ENCODE results near the gene MBTD1.
"Not testable (repeated sequence)": the region's sequence is repeated elsewhere in the genome, so short reads cannot be mapped to it uniquely, and the experiment has no call there.

MBTD1 gene

DNA sequence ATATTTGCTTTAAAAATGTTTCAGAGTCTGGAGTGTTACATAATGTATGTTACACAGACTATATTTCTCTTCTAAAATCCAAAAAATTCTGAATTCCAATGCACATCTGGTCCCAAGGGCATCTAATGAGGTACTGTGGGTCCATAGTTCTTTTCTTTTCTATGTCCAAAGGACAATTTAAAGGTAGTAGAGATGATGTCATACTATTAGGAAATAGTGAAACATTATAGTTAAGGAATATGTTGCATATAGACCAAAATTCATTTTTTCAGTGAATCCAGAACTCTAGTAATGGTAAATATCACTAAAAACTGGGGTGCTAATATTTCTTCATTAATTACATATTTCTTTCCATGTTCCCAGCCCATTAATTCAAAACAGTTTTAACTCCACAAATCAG, 70.7 kb downstream of the MBTD1 start:
- DNase-seq (ENCODE audit: low read depth, low spot score) = no peak

DNA sequence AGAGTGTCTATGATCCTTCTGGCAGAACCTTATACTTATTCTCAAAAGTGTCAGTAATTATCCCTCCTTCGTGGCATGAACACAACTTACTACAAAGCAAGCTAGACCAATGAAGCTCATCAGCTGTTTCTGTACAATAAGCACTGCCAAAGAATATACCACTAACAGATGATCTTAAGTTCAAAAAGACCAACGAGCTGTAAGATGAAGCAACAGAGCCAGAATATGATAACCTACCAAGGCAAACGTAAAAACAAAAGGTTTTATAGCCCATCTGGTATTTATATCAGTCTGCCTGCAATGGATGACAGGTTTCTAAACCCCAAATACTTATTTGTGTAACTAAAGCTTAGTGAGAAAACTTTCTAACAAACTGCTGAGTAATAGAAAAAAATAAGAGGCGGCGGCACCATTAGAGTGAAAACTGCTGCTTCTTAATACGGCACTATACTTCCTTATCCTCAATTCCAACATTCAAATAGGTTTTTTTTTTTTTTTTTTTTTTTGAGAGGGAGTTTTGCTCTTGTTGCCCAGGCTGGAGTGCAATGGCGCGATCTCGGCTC, 71.5 kb downstream of the MBTD1 start:
- DNase-seq (ENCODE audit: low read depth, low spot score) = no peak

DNA sequence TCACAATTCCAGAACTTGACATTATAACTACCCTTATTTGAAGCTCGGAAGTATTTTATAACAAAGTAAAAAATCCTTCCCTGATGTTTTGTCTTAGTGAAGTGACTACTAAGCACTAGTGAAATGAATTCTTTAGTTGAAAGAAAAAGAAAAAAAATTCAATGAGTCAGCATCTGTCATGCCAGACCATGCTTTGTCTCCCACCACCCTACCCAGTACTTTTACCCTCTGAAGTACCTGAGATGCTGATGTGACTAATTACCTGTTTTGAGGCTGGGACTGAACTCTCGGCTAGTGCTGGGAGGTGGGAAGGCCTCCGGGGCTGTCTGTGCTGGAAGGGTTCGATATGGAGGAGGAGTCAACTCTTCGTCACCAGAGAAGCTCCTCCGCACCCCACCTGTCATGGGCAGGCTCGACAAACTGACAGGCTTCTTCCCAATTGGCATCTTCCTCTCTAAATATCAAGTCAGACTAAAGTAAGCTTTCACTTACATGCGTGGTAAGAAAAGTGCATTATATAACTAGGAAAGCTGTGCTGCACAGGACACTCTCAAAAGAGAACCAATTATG, 74.0 kb downstream of the MBTD1 start:
- DNase-seq (ENCODE audit: low read depth, low spot score) = no peak

GRCh38 chr17:51184124-51184523, 75.7 kb downstream of the MBTD1 start:
- DNase-seq (ENCODE audit: low read depth, low spot score) = no peak

DNA sequence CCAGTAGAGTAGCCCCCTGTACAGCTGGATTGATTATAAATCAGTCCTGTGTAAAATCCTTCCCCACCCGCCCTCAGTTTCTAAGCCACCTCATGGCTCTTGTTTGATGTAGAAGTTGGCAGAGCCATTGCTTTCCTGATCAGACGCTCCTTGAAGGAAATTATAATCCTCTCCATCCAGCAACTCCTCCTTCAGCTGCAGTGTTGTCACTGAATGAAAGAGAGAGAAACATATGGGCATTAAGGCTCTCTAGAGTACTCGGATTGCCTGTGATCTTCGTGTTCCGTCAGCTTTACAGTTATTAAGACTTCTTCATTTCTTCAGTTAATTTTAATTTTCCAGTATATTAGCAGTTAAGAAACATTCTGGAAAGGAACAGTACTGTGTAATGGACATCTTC, 79.4 kb downstream of the MBTD1 start:
- no peak for DNase-seq (ENCODE audit: low read depth, low spot score)

DNA sequence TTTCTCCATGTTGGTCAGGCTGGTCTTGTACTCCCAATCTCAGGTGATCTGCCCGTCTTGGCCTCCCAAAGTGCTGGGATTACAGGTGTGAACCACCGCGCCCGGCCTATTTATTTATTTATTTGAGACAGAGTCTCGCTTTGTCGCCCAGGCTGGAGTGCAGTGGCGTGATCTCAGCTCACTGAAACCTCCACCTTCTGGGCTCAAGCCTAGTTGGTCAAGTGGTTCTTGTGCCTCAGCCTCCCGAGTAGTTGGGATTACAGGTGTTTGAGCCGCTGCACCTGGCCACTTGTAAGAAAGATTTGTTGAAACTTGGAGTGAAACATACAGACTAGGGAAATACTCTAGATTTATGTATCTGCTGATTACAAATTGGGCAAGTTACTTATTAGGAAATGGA, 87.8 kb downstream of the MBTD1 start:
- not testable (repeated sequence) for DNase-seq (ENCODE audit: low read depth, low spot score)

DNA sequence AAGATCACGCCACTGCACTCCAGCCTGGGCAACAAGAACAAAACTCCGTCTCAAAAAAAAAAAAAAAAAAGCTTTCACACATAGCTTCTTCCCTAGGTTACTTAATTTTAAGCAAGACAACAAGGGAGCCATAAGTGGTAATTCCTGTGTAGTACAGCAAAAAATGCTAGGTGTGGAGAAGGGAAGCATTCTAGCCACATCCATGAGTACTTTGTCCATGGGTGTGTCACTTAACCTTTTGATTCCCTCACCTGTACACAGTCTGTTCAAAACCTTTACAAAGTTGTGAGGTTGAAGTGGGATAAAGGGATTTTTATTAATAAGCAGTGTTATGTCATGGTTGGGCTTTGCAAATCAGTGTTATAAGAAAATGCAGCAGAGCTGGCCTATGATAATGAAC, 89.1 kb downstream of the MBTD1 start:
- DNase-seq (ENCODE audit: low read depth, low spot score) = no peak

DNA sequence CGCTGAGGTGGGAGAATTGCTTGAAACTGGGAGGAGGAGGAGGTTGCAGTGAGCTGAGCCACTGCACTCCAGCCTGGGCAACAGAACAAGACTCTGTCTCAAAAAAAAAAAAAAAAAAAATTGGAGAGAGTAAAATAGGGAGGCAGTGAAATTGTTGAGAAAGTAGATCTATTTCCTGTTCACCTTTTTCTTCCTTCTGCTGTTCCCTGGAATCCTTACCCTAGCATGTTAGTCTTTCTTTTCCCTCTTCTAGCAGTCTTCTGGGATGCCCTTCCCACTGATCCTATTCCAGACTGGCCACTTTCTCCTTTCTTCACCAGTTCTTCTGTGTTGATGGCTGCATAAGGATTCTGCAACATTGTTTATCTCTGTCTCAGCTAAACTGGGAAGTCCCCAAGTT, 90.5 kb downstream of the MBTD1 start:
- DNase-seq (ENCODE audit: low read depth, low spot score) = no peak

DNA sequence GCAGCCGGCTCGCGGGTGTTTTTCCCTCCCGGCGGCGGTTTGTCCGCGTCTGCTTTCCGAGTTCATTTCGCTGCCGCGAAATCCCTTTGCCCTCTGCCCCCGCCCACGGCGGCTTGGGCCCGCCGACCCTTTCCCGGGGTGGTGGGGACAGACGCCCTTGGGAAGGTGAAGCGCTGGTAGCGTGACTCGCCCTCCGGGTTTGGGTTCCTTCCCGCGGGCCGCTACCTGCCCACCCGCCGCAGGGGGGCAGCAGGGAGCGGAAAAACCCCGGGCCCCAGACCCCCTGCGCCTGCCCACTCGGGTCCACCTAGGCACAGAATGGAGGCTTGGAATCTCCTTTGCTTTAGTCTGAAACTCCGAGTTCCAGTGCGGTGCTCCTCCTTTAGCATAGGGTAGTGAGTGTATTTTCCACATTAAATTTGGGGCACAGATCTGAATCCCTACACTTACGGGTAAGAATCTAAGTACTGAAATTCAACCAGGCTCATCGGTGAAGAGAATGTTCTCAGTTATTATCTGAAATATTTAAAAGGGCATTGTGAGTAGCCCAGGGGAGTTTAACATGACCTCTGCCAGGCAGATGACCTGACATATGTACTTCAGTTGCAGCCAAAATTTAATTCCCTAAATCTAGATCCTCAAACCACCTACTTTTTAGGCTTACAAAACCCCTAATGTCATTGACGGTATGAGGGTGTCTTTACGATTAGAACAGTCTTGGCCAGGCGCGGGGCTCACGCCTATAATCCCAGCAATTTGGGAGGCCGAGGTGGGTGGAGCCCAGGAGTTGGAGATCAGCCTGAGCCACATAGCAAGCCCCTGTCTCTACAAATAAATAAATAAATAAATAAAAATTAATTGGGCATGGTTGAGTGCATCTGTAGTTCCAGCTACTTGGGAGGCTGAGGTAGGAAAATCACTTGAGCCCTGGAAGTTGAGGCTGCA, 92.6 kb downstream of the MBTD1 start:
- DNase-seq (ENCODE audit: low read depth, low spot score) = peak; percentile 54

DNA sequence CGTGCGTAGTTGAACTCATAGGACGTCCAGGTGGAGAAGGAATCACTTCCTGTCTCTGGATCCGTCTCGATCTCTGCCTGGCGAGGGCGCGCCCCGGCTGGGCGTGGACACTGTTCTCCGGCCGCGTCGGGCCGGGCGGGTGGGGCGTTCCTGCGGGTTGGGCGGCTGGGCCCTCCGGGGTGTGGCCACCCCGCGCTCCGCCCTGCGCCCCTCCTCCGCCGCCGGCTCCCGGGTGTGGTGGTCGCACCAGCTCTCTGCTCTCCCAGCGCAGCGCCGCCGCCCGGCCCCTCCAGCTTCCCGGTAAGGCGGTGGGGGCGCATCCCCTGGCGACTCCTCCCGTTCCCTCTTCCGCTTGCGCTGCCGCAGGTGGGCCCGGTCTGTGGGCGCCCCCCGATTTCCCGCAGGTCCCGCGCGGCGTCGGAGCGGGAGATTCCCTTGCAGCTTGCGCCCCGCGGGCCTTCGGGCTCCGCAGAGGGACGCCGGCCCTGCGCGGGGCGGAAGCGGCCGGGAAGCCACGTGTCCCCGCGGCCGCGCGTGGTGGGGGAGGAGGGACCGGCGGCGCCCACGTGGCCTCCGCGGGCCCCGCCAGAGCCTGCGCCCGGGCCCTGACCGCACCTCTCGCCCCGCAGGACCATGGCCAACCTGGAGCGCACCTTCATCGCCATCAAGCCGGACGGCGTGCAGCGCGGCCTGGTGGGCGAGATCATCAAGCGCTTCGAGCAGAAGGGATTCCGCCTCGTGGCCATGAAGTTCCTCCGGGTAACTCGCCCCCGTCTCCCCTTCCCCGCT, 93.5 kb downstream of the MBTD1 start, which contains the start of gene NME2:
TSS of gene NME2 (plus strand) at position 214 of the 789 bp plus-strand sequence. CDS start at position 634, 420 bp downstream.
- DNase-seq (ENCODE audit: low read depth, low spot score) = peak; percentile 39

- no peak for DNase-seq (ENCODE audit: low read depth, low spot score)
Measured at GRCh38 chr17:51165680-51166197, 94.1 kb downstream of the MBTD1 start.

DNA sequence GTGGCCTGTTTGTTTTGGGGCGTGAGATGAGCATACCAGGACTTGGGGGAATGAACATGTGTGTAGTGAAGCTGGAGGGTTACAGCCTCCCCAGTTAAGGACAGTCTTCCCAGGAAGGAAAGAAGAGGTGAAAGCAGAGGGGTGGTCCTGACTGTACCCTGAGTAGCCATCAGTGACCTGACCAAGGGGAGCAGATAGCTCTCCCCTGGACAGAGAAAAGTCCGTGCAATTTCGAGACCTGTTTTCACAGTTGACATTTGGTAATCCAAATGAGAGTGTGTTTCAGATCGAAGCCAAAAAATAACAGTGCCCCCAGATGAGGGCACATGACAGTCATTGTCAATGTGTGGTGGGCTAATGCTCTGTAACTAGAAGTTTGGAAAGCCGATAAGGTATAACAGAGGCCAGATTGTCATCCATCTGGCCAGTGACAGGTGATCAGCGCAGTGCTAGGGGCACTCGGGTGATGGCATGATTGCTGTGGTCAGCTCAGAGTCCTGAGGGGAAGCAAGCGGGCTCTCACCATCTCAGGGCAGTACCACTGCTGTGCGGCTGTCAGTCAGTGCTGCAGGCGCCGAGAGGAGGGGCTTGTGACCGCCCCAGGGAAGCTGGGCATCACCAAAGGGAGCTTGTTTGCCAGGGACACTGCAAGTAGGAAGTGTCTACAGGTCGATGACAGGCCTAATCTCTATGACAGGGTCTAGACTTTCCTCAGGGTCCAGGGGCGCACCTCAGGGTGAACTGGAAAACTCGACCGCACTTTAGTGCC, 94.8 kb downstream of the MBTD1 start:
- no peak for DNase-seq (ENCODE audit: low read depth, low spot score)

DNA sequence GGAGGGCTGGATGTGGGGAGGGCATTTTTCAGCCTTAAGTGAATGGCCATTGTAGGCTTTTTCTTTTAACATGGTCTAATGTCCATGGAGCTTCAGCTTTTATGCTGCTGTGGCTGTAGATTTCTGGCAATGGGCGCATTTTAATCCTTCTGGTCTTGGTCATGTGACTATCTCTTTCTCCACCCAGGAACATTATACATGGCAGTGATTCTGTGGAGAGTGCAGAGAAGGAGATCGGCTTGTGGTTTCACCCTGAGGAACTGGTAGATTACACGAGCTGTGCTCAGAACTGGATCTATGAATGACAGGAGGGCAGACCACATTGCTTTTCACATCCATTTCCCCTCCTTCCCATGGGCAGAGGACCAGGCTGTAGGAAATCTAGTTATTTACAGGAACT, 98.3 kb downstream of the MBTD1 start:
- no peak for DNase-seq (ENCODE audit: low read depth, low spot score)

- DNase-seq (ENCODE audit: low read depth, low spot score) = no peak
Measured at GRCh38 chr17:51159604-51160003, 100.2 kb downstream of the MBTD1 start.

DNA sequence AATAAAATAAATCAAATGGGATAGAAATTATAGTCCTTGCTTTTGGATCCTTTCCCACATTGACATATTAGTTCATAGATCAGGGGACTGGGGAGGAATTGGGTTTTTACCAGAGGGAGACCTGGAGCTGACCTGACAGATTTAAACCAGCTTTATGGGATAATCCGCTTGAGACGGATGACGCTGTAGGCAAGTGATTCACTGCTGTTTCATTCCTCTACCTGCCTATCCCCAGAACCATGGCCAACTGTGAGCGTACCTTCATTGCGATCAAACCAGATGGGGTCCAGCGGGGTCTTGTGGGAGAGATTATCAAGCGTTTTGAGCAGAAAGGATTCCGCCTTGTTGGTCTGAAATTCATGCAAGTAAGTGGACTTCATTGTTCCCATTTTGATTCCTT, 104.4 kb downstream of the MBTD1 start:
- no peak for DNase-seq (ENCODE audit: low read depth, low spot score)

GRCh38 chr17:51154176-51154575, 105.7 kb downstream of the MBTD1 start:
- DNase-seq (ENCODE audit: low read depth, low spot score) = no peak

GRCh38 chr17:51153210-51154072, 106.4 kb downstream of the MBTD1 start, which contains the start of gene NME1:
Gene NME1 (plus strand): TSS chr17:51153559. CDS start chr17:51155655, 2,096 bp downstream.
- peak; percentile 96 for DNase-seq (ENCODE audit: low read depth, low spot score)

DNA sequence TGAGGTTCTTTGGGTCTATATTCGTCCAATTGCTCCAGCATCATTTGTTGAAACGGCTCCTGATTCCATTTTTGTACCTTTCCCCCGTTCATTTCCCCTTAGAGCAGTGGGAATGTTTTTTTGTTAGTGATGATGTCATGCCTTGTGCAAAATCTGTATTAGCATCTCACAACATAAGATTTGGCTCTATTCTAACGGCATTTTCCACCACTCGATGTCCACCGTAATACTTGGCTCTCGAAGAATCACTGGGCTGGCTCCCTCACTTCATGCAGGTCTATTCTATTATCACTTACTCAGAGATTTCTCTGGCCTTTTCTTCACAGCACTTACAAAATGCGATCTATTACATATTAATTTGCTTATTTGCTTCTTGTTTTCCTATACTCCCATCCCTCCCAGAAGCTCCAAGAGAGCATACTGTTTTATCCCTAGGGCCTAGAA, 107.1 kb downstream of the MBTD1 start:
- no peak for DNase-seq (ENCODE audit: low read depth, low spot score)

GRCh38 chr17:51150932-51151331, 108.9 kb downstream of the MBTD1 start:
- no peak for DNase-seq (ENCODE audit: low read depth, low spot score)

DNA sequence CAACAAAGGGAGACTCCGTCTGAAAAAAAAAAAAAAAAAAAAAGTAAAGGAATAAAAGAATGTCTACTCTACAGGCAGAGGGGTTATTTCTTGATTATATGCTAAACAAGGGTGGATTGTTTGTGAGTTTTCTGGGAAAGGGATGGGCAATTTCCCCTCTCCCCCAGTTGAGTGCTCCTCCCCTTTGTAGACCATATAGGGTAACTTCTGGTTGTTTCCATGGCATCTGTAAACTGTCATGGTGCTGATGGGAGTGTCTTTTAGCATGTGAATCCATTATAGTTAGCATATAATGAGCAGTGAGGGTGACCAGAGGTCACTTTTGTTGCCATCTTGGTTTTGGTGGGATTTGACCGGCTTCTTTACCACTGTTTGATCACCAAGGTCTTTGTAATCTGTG, 110.7 kb downstream of the MBTD1 start:
- no peak for DNase-seq (ENCODE audit: low read depth, low spot score)
